GM23338 (cell line): Measurements from ENCODE around the gene MACROD1. TPM values are rescaled to one million over a fixed set of nuclear protein-coding genes. Genes with fewer than 3 reads are reported as not detected.
A peak's percentile ranks its signal among the peaks of the same experiment; 100 is the strongest.

Source experiments
- ATAC-seq: fragments of 200-7000 bp; cut with Tn5 transposase; 3 replicates; pipeline ENCODE4 v1.9.1; 2020
- DNase-seq: peaks from one replicate; pipeline ENCODE4 v3.0.0-alpha.2; 2015; ENCODE audit warnings: low spot score
- H2AFZ ChIP-seq: fragments of 200-600 bp; sonication (generic); 2 replicates; pipeline ENCODE4 v1.8.0; 2016; ENCODE audit warnings: antibody characterized with exemption, mild to moderate bottlenecking, moderate library complexity
- H3F3A ChIP-seq: fragments of 200-600 bp; sonication (generic); replicated peaks from 2 replicates; pipeline ENCODE4 v1.8.0; 2017; ENCODE audit warnings: antibody characterized with exemption, mixed run types, low read depth
- H3K27ac ChIP-seq: fragments of 200-600 bp; sonication (generic); 2 replicates; pipeline ENCODE4 v1.6.1; 2016; ENCODE audit warnings: low read depth
- H3K27me3 ChIP-seq: fragments of 200-600 bp; sonication (generic); 2 replicates; pipeline ENCODE4 v1.8.0; 2016; ENCODE audit warnings: mild to moderate bottlenecking, mixed run types, moderate library complexity; ENCODE audit not compliant: insufficient read depth
- H3K36me3 ChIP-seq: fragments of 200-600 bp; sonication (generic); 2 replicates; pipeline ENCODE4 v1.8.0; 2016; ENCODE audit warnings: mild to moderate bottlenecking; ENCODE audit not compliant: insufficient read depth
- H3K4me1 ChIP-seq: fragments of 200-600 bp; sonication (generic); 2 replicates; pipeline ENCODE4 v1.8.0; 2016; ENCODE audit warnings: mild to moderate bottlenecking, moderate library complexity; ENCODE audit not compliant: insufficient read depth
- H3K4me2 ChIP-seq: fragments of 200-600 bp; sonication (generic); 2 replicates; pipeline ENCODE4 v1.7.1; 2017; ENCODE audit warnings: mixed run types
- H3K4me3 ChIP-seq: fragments of 200-600 bp; sonication (generic); 2 replicates; pipeline ENCODE4 v1.6.1; 2016; ENCODE audit warnings: mixed run types
- H3K79me2 ChIP-seq: fragments of 200-600 bp; sonication (generic); replicated peaks from 2 replicates; pipeline ENCODE4 v1.8.0; 2017; ENCODE audit warnings: mild to moderate bottlenecking; ENCODE audit not compliant: insufficient read depth
- H3K9me2 ChIP-seq: fragments of 200-600 bp; sonication (generic); 2 replicates; pipeline ENCODE4 v1.8.0; 2017; ENCODE audit not compliant: insufficient read depth
- H4K20me1 ChIP-seq: fragments of 200-600 bp; sonication (generic); replicated peaks from 2 replicates; pipeline ENCODE4 v1.8.0; 2017; ENCODE audit warnings: mild to moderate bottlenecking; ENCODE audit not compliant: insufficient read depth
- H3K27ac Mint-ChIP-seq: 2 replicates; pipeline ENCODE4 v1.8.0; 2020; ENCODE audit warnings: inconsistent platforms, mild to moderate bottlenecking, moderate library complexity, mixed read lengths
- H3K27me3 Mint-ChIP-seq: 3 replicates; pipeline ENCODE4 v1.8.0; 2022; ENCODE audit warnings: low read depth, mild to moderate bottlenecking, moderate library complexity, mixed read lengths, inconsistent platforms; ENCODE audit not compliant: insufficient read depth, poor library complexity
- H3K36me3 Mint-ChIP-seq: 3 replicates; pipeline ENCODE4 v1.8.0; 2021; ENCODE audit warnings: low read depth, mild to moderate bottlenecking, inconsistent platforms, moderate library complexity, mixed read lengths
- H3K4me1 Mint-ChIP-seq: 3 replicates; pipeline ENCODE4 v1.8.0; 2020; ENCODE audit warnings: mild to moderate bottlenecking, inconsistent platforms, mixed read lengths
- H3K4me3 Mint-ChIP-seq: 3 replicates; pipeline ENCODE4 v1.8.0; 2021; ENCODE audit warnings: moderate library complexity, mild to moderate bottlenecking, inconsistent platforms, mixed read lengths
- H3K9me3 Mint-ChIP-seq: 3 replicates; pipeline ENCODE4 v1.8.0; 2020; ENCODE audit warnings: moderate library complexity, mild to moderate bottlenecking, inconsistent platforms, mixed read lengths
- CREB1 ChIP-seq: fragments of 250-450 bp; sonication (Bioruptor Pico); IDR thresholded peaks from 2 replicates; pipeline ENCODE4 v1.5.0; 2020; ENCODE audit warnings: low read depth, mild to moderate bottlenecking, moderate library complexity
- EZH2 ChIP-seq: fragments of 200-600 bp; sonication (generic); IDR thresholded peaks from one replicate; pipeline ENCODE4 v1.8.0; 2017; ENCODE audit warnings: antibody characterized with exemption, mild to moderate bottlenecking, low read depth; ENCODE audit not compliant: unreplicated experiment
- EZH2phosphoT487 ChIP-seq: fragments of 200-600 bp; sonication (generic); IDR thresholded peaks from one replicate; pipeline ENCODE4 v1.8.1; 2018; ENCODE audit warnings: antibody characterized with exemption; ENCODE audit not compliant: unreplicated experiment
- JUNB ChIP-seq: IDR thresholded peaks from one replicate; pipeline ENCODE4 v1.6.1; 2016; ENCODE audit warnings: antibody characterized with exemption; ENCODE audit not compliant: unreplicated experiment
- NANOG ChIP-seq: IDR thresholded peaks from 2 replicates; pipeline ENCODE4 v1.6.1; 2016; ENCODE audit warnings: antibody characterized with exemption, borderline replicate concordance
- STAT1 ChIP-seq: IDR thresholded peaks from one replicate; pipeline ENCODE4 v1.6.1; 2016; ENCODE audit warnings: antibody characterized with exemption; ENCODE audit not compliant: unreplicated experiment
- ZNF114 ChIP-seq: fragments of 250-450 bp; sonication (Bioruptor Pico); IDR thresholded peaks from 2 replicates; pipeline ENCODE4 v1.5.0; 2020; ENCODE audit warnings: mild to moderate bottlenecking, moderate library complexity
- polyA plus RNA-seq: library from polyadenylated mRNA; unstranded; fragments of >200 nt; fragmentation: Nextera tagmentation; extraction: Ambion mirVana; gene quantifications from 2 replicates; pipeline ENCODE4 v1.2.1, GENCODE V29; 2016
- total RNA-seq: library from RNA; depleted of rRNA; stranded (reverse); fragments of >200 nt; shearing (Covaris generic); gene quantifications from 2 replicates; pipeline ENCODE4 v1.2.3, GENCODE V29; 2014
- TF ChIP-seq, protein P1 (sequence below), 2 experiments: fragments of 200-600 bp in 1 of 2; sonication (generic) in 1 of 2; conservative IDR thresholded peaks; 2 replicates each; pipeline versions ENCODE4 v1.5.1 to v1.6.1; 2016 to 2017; ENCODE audit warnings: antibody characterized with exemption in 2 of 2, low read depth in 2 of 2, mild to moderate bottlenecking in 2 of 2, moderate library complexity in 1 of 2
- TF ChIP-seq, protein P2 (sequence below): IDR thresholded peaks from 2 replicates; pipeline ENCODE4 v1.6.1; 2016; ENCODE audit warnings: antibody characterized with exemption

The MACROD1 gene
- total and polyA plus RNA-seq, 2 experiments from 2014 or later, result 33.0 to 51.6 TPM

DNA sequence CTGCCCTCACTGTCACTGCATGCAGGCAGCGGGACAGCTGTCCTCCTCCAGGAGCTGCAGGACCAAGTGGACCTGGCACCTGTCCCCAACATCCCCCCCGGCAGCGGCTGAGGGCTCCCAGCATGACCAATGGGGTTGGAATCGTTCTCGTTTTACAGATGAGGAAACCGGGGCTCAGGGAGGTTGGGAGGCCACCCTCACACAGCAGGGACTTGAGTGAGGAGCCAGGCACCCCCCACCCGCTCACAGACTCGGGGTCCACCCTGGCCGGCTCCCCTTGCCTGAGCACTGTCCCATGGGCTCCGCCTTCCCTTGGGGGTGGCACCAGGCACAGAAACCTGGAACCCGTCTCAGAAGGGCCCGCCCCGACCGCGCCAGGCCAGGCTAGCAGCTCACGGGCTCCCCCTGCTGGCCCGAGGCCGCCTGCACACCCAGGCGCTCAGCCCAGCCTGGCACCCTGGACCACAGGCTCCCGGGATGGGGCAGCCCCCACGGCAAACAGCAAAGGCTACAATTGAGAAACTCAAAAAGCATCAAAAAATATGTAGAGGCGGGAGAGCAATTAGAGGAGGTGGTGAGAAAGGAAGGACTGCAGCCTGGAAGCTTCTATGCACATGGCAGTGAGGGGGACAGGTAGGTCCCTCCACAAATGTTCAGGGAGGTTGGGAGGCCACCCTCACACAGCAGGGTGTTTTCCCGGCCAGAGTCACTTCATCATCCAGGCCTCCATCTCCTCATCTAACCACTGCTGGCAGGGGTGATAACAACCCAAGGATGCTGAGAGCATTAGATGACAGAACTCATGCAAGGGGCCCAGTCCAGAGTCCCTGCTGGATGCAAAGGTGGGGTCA lies 12.8 kb downstream of the MACROD1 start:
- Mint-ChIP-seq H3K27me3 (peaks cover 17% of the 10 kb centered on the region), H3K27ac (no peak overlapping the region), H3K36me3 (no peaks in the 10 kb centered on the region; the same call in 2 of the 3 replicates), H3K4me1 (peaks cover 25% of the 10 kb centered on the region), H3K9me3 (no peaks in the 10 kb centered on the region), H3K4me3 (no peak overlapping the region)
- ATAC-seq (peak; percentile 88), DNase-seq (peak; percentile 72)
- Histone ChIP-seq H3K79me2 (no peaks in the 10 kb centered on the region), H3K4me1 (peaks cover 11% of the 10 kb centered on the region), H3K4me2 (no peak overlapping the region), H3K27me3 (peaks cover 3% of the 10 kb centered on the region; the same call in 1 of the 2 replicates), H3K36me3 (no peaks in the 10 kb centered on the region), H3K9me2 (no peaks in the 10 kb centered on the region), H3K27ac (no peak overlapping the region), H2AFZ (no peak overlapping the region), H4K20me1 (peaks cover 6% of the 10 kb centered on the region), H3K4me3 (no peak overlapping the region), H3F3A (0 out of 2 replicates have a peak, but pooled peaks cover 6% of the 10 kb centered on the region)
- TF ChIP-seq, protein P1, sequence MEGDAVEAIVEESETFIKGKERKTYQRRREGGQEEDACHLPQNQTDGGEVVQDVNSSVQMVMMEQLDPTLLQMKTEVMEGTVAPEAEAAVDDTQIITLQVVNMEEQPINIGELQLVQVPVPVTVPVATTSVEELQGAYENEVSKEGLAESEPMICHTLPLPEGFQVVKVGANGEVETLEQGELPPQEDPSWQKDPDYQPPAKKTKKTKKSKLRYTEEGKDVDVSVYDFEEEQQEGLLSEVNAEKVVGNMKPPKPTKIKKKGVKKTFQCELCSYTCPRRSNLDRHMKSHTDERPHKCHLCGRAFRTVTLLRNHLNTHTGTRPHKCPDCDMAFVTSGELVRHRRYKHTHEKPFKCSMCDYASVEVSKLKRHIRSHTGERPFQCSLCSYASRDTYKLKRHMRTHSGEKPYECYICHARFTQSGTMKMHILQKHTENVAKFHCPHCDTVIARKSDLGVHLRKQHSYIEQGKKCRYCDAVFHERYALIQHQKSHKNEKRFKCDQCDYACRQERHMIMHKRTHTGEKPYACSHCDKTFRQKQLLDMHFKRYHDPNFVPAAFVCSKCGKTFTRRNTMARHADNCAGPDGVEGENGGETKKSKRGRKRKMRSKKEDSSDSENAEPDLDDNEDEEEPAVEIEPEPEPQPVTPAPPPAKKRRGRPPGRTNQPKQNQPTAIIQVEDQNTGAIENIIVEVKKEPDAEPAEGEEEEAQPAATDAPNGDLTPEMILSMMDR (conservative IDR thresholded peaks at IDR 0.05; ENCODE audit: low read depth in 2 of 2), result peak; percentile 94
- TF ChIP-seq ZNF114, result no peak

DNA sequence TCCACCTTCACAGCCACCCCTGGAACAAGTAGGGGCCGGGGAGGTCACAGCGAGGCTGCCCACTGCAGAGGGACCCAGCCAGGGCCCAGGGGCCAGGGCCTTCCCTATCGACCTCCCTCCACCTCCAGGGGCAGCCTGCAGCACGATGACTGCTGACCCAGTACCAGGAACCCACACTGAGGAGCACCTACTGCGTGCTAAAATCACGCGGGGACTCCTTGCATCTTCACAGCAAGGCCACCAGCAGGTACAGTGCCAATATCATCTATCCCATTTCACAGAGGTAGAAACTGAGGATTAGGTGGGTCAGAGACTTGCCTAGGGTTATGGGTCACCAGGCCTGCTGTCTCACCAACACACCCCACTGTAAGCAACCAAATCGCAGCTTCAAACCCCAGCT lies 14.6 kb downstream of the MACROD1 start:
- Mint-ChIP-seq H3K36me3 (no peaks in the 10 kb centered on the region; the same call in 2 of the 3 replicates), H3K9me3 (no peaks in the 10 kb centered on the region), H3K27me3 (peaks cover 19% of the 10 kb centered on the region), H3K4me1 (peaks cover 28% of the 10 kb centered on the region), H3K27ac (no peak overlapping the region), H3K4me3 (no peak overlapping the region)
- Histone ChIP-seq H3F3A (0 out of 2 replicates have a peak, but pooled peaks cover 11% of the 10 kb centered on the region), H2AFZ (no peak overlapping the region), H3K36me3 (no peaks in the 10 kb centered on the region), H3K27ac (no peak overlapping the region), H3K27me3 (no peaks in the 10 kb centered on the region), H3K4me1 (peaks cover 11% of the 10 kb centered on the region), H3K4me3 (no peak overlapping the region), H3K9me2 (no peaks in the 10 kb centered on the region), H3K79me2 (no peaks in the 10 kb centered on the region), H3K4me2 (no peak overlapping the region), H4K20me1 (no peaks in the 10 kb centered on the region; the same call in 1 of the 2 replicates)
- DNase-seq (no peak), ATAC-seq (no peak)
- TF ChIP-seq JUNB, result no peak
- no peak for TF ChIP-seq CREB1 (CRISPR knock-in tag)
- no peak for TF ChIP-seq STAT1
- TF ChIP-seq, protein P2, sequence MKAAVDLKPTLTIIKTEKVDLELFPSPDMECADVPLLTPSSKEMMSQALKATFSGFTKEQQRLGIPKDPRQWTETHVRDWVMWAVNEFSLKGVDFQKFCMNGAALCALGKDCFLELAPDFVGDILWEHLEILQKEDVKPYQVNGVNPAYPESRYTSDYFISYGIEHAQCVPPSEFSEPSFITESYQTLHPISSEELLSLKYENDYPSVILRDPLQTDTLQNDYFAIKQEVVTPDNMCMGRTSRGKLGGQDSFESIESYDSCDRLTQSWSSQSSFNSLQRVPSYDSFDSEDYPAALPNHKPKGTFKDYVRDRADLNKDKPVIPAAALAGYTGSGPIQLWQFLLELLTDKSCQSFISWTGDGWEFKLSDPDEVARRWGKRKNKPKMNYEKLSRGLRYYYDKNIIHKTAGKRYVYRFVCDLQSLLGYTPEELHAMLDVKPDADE, result no peak
- TF ChIP-seq, protein P1 (conservative IDR thresholded peaks at IDR 0.05; ENCODE audit: low read depth in 2 of 2), result no peak
- TF ChIP-seq NANOG, result no peak
- TF ChIP-seq EZH2phosphoT487, result no peak
- no peak for TF ChIP-seq EZH2
